HL-60 (cell line): ENCODE data around the gene SLC29A3.

Experiments used
- CTCF ChIP-seq: IDR thresholded peaks from one replicate; pipeline ENCODE4 v1.5.1; 2011; ENCODE audit warnings: low read length, control low read depth, inconsistent platforms; ENCODE audit not compliant: insufficient read depth
- REST ChIP-seq: IDR thresholded peaks from 2 replicates; pipeline ENCODE4 v1.6.1; 2012; ENCODE audit warnings: low read depth; ENCODE audit not compliant: insufficient replicate concordance
- SPI1 ChIP-seq: IDR thresholded peaks from 2 replicates; pipeline ENCODE4 v1.6.1; 2012; ENCODE audit warnings: low read depth, mild to moderate bottlenecking, borderline replicate concordance

- TF ChIP-seq CTCF (no peak), REST (no peak), SPI1 (no peak)
Observed at GRCh38 chr10:71375952-71376351, 56.9 kb downstream of the SLC29A3 start.
